Pancreas (tissue), 10 donors: ENCODE results near the gene CTDSP2. TPM values are rescaled to one million over a fixed set of nuclear protein-coding genes. Genes with fewer than 3 reads are reported as not detected.

Experiments
- ATAC-seq, 4 donors: fragments of 200-7000 bp; cut with Tn5 transposase; one replicate each; pipeline versions ENCODE4 v1.8.0 to v1.9.1; 2020; ENCODE audit warnings: mild to moderate bottlenecking in 4 of 4, moderate library complexity in 4 of 4
- DNase-seq, 6 donors: peaks; one replicate each; pipeline ENCODE4 v3.0.0-alpha.2; 2020
- FAIRE-seq: peaks from 2 replicates; lab custom pipeline; 2012; peaks lifted over from hg19 to GRCh38; lab: Jason Lieb, UNC
- H3K27ac ChIP-seq, 4 donors: fragments of 200-600 bp; sonication (generic); 1 replicate in 3 of 4; 2 replicates in 1 of 4; pipeline versions ENCODE4 v1.5.0 to v1.8.0; 2020
- H3K27me3 ChIP-seq, 4 donors: fragments of 200-600 bp; one replicate each; pipeline ENCODE4 v1.8.0; 2021
- H3K36me3 ChIP-seq, 3 donors: fragments of 200-600 bp; sonication (generic) in 1 of 3; one replicate each; pipeline versions ENCODE4 v1.5.0 to v1.8.0; 2020 to 2021
- H3K4me1 ChIP-seq, 3 donors: fragments of 200-600 bp; one replicate each; pipeline ENCODE4 v1.8.0; 2021
- H3K4me3 ChIP-seq, 4 donors: fragments of 200-600 bp; sonication (generic) in 2 of 4; one replicate each; pipeline versions ENCODE4 v1.5.0 to v1.8.0; 2020 to 2021
- H3K9me3 ChIP-seq, 4 donors: fragments of 200-600 bp; one replicate each; pipeline ENCODE4 v1.8.0; 2021
- CTCF ChIP-seq, 4 donors: fragments of 200-600 bp; sonication (generic) in 3 of 4; IDR thresholded peaks; one replicate each; pipeline versions ENCODE4 v1.5.0 to v1.8.0; 2021; ENCODE audit warnings: antibody characterized with exemption in 4 of 4
- WGBS, 2 donors: extraction: QIAGEN DNeasy Blood & Tissue Kit; methylation state at CpG; one replicate each; pipeline ENCODE4 v1.1.7; 2013; 5-methylcytosine and 5-hydroxymethylcytosine counted together
- intact Hi-C, 3 donors: fragments of 100-400 bp; cut with DNase I; formaldehyde crosslinking; loops; one replicate each; pipeline versions ENCODE4 v1.11.1 to v1.14.2; 2022
- polyA plus RNA-seq, 2 donors: library from polyadenylated mRNA; stranded (reverse); fragments of 200-250 nt; gene quantifications; one replicate each; pipeline ENCODE4 v1.2.3, GENCODE V29; 2013
- total RNA-seq, 6 donors: library from RNA; stranded (reverse); fragmentation: NEBNext Ultra II Directional in 4 of 6; extraction: Animal tissue kit (Norgen Biotek cat#: 25700) in 4 of 6; gene quantifications; one replicate each; pipeline versions ENCODE4 v1.2.1 to v1.2.4, GENCODE V29; 2021 to 2023
- donor health status: healthy with polysubstance abuse.
- donor health status: DM: no; HTN: no; CAD: no; lungs with moderate emphysema.
- donor health status: DM: no; HTN: no; CAD: no.
- donor health status: control.
- donor health status: control.
- donor health status: Bipolar disorder and iron deficiency.
- donor health status: DM: yes; HTN: yes; CAD: no.
- donor health status: DM: no; HTN: no; CAD: no.
- donor health status: DM: no; HTN: no; CAD: no.
- donor health status: DM: yes; HTN: yes; CAD: no.

Gene CTDSP2
- total and polyA plus RNA-seq, 8 donors = 38.7 to 165 (median 90.3) TPM

DNA sequence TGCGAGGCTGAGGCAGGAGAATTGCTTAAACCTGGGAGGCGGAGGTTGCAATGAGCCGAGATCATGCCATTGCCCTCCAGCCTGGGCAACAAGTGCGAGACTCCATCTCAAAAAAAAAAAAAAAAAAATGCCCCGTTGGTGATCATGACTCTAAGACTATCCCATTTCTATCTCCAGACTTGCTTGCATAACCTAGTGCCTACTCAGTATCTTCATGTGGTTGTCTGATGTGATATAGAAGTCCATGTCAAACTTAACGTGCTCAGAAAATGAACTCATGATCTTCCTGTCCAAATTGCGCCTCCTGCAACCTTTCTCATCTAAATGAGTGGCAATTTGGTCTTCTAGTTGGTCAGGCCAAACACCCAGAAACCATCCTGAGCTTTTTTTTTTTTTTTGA is 68.6 kb downstream of the CTDSP2 start:
- intact Hi-C loops = no loop called here
- Histone ChIP-seq H3K9me3 (no peaks in the 10 kb centered on the region), H3K4me3 (no peak overlapping the region), H3K27ac (no peak overlapping the region), H3K4me1 (peaks cover 6 to 11% (median 10%) of the 10 kb centered on the region in 3 donors), H3K27me3 (no peaks in the 10 kb centered on the region), H3K36me3 (no peaks in the 10 kb centered on the region)
- FAIRE-seq (no peak), DNase-seq (no peak), ATAC-seq (no peak)
- TF ChIP-seq CTCF (IDR thresholded peaks at IDR 0.05) = no peak
- 91 to 94% methylated on average over 7 of the region's 7 CpGs for WGBS, 2 donors

DNA sequence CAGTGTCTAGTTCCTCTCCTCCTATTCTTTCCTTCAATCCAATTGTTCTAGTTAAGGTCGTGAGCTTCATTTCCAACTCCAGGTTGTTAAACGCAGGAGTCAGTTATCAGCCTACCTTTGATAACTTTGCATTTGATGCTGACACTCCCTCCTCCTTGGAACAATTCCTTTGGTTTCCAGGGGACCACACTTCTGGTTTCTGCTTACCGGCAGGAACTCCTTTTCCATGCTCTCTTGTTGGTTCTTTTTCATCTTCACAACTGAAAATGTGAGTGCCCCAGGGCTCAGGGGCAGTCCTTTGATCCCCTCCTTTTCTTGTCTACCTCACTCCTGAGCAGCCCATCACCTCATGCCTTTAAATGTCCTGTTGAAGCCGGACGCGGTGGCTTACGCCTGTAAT is 69.2 kb downstream of the CTDSP2 start:
- no peaks in the 10 kb centered on the region for H3K36me3 ChIP-seq
- ATAC-seq = no peak
- no peak for DNase-seq
- no peaks in the 10 kb centered on the region for H3K9me3 ChIP-seq
- intact Hi-C loops = no loop called here
- no peak overlapping the region for H3K27ac ChIP-seq
- peaks cover 5 to 11% (median 10%) of the 10 kb centered on the region in 3 donors for H3K4me1 ChIP-seq
- no peak overlapping the region for H3K4me3 ChIP-seq
- no peak for TF ChIP-seq CTCF (IDR thresholded peaks at IDR 0.05)
- H3K27me3 ChIP-seq = no peaks in the 10 kb centered on the region
- no peak for FAIRE-seq
- WGBS, 2 donors = 78 to 83% methylated on average over 7 of the region's 7 CpGs

DNA sequence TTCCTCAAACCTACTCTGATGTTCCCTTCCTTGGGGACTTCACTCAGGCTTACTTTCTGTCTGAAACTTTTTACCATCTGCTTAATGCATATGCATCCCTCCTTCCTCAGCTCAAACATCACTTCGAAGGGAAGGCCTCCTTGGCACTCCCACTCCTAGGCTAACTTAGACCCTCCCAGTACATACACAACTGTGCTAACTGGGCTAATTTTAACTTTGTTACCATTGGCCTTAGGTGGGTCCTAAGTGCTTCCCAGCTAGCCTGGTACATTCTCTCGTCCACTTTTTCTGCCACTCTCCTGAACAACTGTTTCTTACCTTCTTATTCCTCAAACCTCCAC is 70.3 kb downstream of the CTDSP2 start:
- TF ChIP-seq CTCF (IDR thresholded peaks at IDR 0.05) = no peak
- Histone ChIP-seq H3K4me1 (peaks cover 2 to 13% (median 6%) of the 10 kb centered on the region in 3 donors), H3K4me3 (no peak overlapping the region), H3K36me3 (no peaks in the 10 kb centered on the region), H3K27ac (no peak overlapping the region), H3K27me3 (no peaks in the 10 kb centered on the region), H3K9me3 (no peaks in the 10 kb centered on the region)
- 82 to 91% methylated on average over 2 of the region's 2 CpGs for WGBS, 2 donors
- ATAC-seq (no peak), FAIRE-seq (no peak), DNase-seq (no peak)
- intact Hi-C loops = no loop called here

- ATAC-seq (no peak), FAIRE-seq (no peak)
These were observed 70.8 kb downstream of the CTDSP2 start for GRCh38 chr12:57775563-57776246.

More at GRCh38 chr12:57775563-57776246, 70.8 kb downstream of the CTDSP2 start:
- no peaks in the 10 kb centered on the region for H3K27me3 ChIP-seq
- no peak for DNase-seq
- H3K9me3 ChIP-seq = no peaks in the 10 kb centered on the region
- H3K4me1 ChIP-seq = peaks cover 6 to 17% (median 8%) of the 10 kb centered on the region in 3 donors
- TF ChIP-seq CTCF (IDR thresholded peaks at IDR 0.05) = no peak
- intact Hi-C loops = no loop called here
- 75 to 86% methylated on average over 4 of the region's 4 CpGs for WGBS, 2 donors
- H3K27ac ChIP-seq = no peak overlapping the region
- no peak overlapping the region for H3K4me3 ChIP-seq
- no peaks in the 10 kb centered on the region for H3K36me3 ChIP-seq
